Breast epithelium (tissue), 3 donors: Measurements from ENCODE around the gene SYTL4.

Source experiments
- POLR2A ChIP-seq: fragments of 450-650 bp; IDR thresholded peaks from one replicate; pipeline ENCODE4 v1.6.1; 2016; ENCODE audit warnings: antibody characterized with exemption, mild to moderate bottlenecking, moderate library complexity
- POLR2AphosphoS5 ChIP-seq, 3 donors: sonication (generic); formaldehyde crosslinking; IDR thresholded peaks; one replicate each; pipeline ENCODE4 v1.6.1; 2017; ENCODE audit warnings: antibody characterized with exemption in 3 of 3
- TF ChIP-seq, protein P1 (sequence below), 3 donors: fragments of 450-650 bp; IDR thresholded peaks; one replicate each; pipeline ENCODE4 v1.5.1; 2016 to 2017; ENCODE audit warnings: antibody characterized with exemption in 3 of 3, mild to moderate bottlenecking in 3 of 3, moderate library complexity in 3 of 3

DNA sequence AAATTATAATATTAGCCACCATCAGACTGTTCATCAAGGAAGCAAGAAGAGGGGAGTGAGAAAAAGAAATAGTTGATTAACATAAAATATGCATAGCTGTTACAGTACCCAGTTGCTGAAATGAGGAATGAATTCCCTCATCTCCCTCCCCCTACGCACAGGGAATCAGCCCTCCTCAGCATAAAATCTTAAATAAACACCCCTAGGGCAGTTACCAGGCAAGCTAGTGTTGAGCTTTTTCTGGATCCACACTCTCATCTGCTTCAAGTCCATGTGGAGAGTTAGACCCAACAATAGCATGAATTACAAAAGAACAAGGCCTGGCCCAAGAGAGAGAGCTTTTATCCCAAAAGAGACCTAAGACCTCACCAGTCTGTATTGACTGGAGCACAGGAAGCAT lies 19.0 kb upstream of the SYTL4 start:
- TF ChIP-seq, protein P1, sequence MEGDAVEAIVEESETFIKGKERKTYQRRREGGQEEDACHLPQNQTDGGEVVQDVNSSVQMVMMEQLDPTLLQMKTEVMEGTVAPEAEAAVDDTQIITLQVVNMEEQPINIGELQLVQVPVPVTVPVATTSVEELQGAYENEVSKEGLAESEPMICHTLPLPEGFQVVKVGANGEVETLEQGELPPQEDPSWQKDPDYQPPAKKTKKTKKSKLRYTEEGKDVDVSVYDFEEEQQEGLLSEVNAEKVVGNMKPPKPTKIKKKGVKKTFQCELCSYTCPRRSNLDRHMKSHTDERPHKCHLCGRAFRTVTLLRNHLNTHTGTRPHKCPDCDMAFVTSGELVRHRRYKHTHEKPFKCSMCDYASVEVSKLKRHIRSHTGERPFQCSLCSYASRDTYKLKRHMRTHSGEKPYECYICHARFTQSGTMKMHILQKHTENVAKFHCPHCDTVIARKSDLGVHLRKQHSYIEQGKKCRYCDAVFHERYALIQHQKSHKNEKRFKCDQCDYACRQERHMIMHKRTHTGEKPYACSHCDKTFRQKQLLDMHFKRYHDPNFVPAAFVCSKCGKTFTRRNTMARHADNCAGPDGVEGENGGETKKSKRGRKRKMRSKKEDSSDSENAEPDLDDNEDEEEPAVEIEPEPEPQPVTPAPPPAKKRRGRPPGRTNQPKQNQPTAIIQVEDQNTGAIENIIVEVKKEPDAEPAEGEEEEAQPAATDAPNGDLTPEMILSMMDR (IDR thresholded peaks at IDR 0.05) = no peak
- TF ChIP-seq POLR2A (no peak), POLR2AphosphoS5 (IDR thresholded peaks at IDR 0.05) (no peak)
